DMS114 treated with DMSO at 0.1 percent for 48 hours (cell line): ENCODE data around the gene RAB43.

Source experiments
- DNase-seq: peaks from one replicate; lab custom pipeline; 2025; ENCODE audit not compliant: unreplicated experiment; lab: John Stamatoyannopoulos, UW

RAB43 gene

GRCh38 chr3:129039271-129040038, 82.1 kb downstream of the RAB43 start:
- DNase-seq, result no peak

- DNase-seq, result no peak
Measured at GRCh38 chr3:129038121-129038855, 83.3 kb downstream of the RAB43 start.
